ENCODE data around the gene TRIOBP.

DNA sequence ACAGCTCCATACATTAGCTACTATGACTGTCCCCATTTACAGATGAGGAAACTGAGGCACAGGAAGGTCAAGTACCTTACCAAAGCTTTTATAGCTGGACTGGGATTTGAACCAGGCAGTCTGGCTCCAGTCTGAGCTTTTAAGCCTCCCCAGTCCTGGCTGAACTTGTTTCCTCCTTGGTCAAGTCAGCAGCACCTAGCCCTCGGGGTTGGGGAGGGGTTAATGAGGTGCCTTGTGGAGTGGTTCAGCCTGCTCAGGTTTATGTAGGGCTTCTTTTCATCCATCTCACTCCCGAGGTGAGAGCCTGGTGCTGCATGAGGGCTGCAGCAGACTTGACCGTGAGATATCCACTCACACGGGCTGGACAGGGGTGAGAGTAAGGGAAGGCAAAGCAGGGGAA, 74.2 kb downstream of the TRIOBP start:
- TF ChIP-seq, protein P1, sequence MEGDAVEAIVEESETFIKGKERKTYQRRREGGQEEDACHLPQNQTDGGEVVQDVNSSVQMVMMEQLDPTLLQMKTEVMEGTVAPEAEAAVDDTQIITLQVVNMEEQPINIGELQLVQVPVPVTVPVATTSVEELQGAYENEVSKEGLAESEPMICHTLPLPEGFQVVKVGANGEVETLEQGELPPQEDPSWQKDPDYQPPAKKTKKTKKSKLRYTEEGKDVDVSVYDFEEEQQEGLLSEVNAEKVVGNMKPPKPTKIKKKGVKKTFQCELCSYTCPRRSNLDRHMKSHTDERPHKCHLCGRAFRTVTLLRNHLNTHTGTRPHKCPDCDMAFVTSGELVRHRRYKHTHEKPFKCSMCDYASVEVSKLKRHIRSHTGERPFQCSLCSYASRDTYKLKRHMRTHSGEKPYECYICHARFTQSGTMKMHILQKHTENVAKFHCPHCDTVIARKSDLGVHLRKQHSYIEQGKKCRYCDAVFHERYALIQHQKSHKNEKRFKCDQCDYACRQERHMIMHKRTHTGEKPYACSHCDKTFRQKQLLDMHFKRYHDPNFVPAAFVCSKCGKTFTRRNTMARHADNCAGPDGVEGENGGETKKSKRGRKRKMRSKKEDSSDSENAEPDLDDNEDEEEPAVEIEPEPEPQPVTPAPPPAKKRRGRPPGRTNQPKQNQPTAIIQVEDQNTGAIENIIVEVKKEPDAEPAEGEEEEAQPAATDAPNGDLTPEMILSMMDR (IDR thresholded peaks at IDR 0.05): no peak
- TF ChIP-seq POLR2A (IDR thresholded peaks at IDR 0.05; ENCODE audit: low read depth): no peak
- TF ChIP-seq POLR2AphosphoS5 (IDR thresholded peaks at IDR 0.05): no peak
